ENCODE measurements around the gene IRF8.

Gene IRF8

DNA sequence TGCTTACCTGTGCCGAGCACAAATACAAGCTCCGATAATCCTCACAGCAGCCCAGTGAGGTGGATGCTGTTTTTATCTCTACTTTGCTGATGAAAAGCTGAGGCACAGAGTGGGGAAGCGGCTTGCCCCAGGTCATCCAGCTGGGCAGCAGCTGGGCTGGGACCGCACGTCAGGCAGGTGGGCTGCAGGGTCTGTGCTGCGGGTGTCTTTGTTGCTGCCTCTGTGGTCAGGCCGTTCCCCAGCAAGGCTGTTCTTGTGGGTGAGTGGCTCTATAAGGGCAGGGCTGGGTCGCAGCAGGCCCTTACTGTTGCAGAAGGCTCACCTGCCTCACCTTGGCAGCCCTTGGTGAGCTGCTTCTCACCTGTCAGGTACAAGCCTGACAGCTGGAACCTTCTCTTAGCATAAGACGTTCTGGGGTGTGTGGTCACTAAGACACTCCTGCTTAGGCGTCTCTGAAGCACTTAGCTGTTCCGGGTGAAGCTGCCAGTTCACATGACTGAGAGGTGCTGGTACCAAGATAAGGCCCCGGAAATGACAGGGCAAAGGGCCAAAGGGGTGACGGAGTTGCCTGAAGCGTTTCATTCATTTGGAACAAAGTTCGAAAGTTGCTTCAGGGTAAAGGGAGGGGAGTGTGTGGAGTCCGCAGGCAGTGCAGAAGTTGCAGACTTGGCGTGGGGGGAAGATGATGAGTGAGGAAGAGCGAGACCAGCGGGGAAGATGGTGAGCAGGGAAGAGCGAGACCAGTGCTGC, 17.4 kb downstream of the IRF8 start:
- H3K4me3 ChIP-seq (ENCODE audit: low read length, poor library complexity, severe bottlenecking) = no peak overlapping the region
- TF ChIP-seq CTCF (conservative IDR thresholded peaks at IDR 0.05; ENCODE audit: low read length) = no peak
- no peak for TF ChIP-seq EZH2phosphoT487 (IDR thresholded peaks at IDR 0.05; ENCODE audit: borderline replicate concordance)
- no peaks in the 10 kb centered on the region for H3K36me3 ChIP-seq (ENCODE audit: insufficient read depth, low read length)
- no peaks in the 10 kb centered on the region for H3K79me2 ChIP-seq (ENCODE audit: insufficient read depth, low read length)
- H3F3A ChIP-seq (ENCODE audit: low read depth) = no peaks in the 10 kb centered on the region
- H3K27me3 ChIP-seq (ENCODE audit: insufficient read depth, low read length, poor library complexity, severe bottlenecking) = no peaks in the 10 kb centered on the region
- no peak overlapping the region for H3K9ac ChIP-seq (ENCODE audit: low read depth, low read length, poor library complexity, severe bottlenecking)
- H2AFZ ChIP-seq (ENCODE audit: low read length) = no peak overlapping the region
- H3K9me2 ChIP-seq (replicated peaks; ENCODE audit: low read depth, low read length) = no peaks in the 10 kb centered on the region
- no peak overlapping the region for H3K4me2 ChIP-seq (ENCODE audit: low read depth, low read length, poor library complexity, severe bottlenecking)
- H3K9me3 ChIP-seq (ENCODE audit: insufficient read depth, low read depth, low read length) = no peaks in the 10 kb centered on the region
- H3K4me1 ChIP-seq (ENCODE audit: insufficient read depth, low read length, poor library complexity, severe bottlenecking) = no peaks in the 10 kb centered on the region
- no peaks in the 10 kb centered on the region for H4K20me1 ChIP-seq (ENCODE audit: insufficient read depth, low read length, poor library complexity, severe bottlenecking)

DNA sequence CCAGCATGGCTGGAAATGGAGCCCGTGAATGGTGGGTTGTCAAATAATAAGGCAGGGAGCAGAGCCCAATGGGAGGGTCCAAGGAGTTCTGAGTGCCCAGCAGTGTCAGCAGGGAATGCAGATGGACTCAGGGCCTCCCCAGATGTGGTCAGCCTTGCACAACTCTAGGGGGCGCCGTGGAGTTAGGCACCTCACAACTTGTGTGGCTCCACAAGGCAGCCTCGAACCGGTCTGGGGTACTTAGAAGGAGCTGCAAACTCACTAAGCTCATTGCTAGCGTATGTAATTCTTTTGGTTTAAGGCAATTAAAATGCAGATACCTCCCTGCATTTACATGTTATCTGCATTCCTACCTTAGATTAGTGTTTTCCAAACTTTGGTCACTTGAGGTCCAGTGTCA, 18.1 kb downstream of the IRF8 start:
- Histone ChIP-seq H3F3A (ENCODE audit: low read depth) (no peaks in the 10 kb centered on the region), H3K9me3 (ENCODE audit: insufficient read depth, low read depth, low read length) (no peaks in the 10 kb centered on the region), H4K20me1 (ENCODE audit: insufficient read depth, low read length, poor library complexity, severe bottlenecking) (no peaks in the 10 kb centered on the region), H3K36me3 (ENCODE audit: insufficient read depth, low read length) (no peaks in the 10 kb centered on the region), H2AFZ (ENCODE audit: low read length) (no peak overlapping the region), H3K79me2 (ENCODE audit: insufficient read depth, low read length) (no peaks in the 10 kb centered on the region), H3K9me2 (replicated peaks; ENCODE audit: low read depth, low read length) (no peaks in the 10 kb centered on the region), H3K4me3 (ENCODE audit: low read length, poor library complexity, severe bottlenecking) (no peak overlapping the region), H3K4me1 (ENCODE audit: insufficient read depth, low read length, poor library complexity, severe bottlenecking) (no peaks in the 10 kb centered on the region), H3K4me2 (ENCODE audit: low read depth, low read length, poor library complexity, severe bottlenecking) (no peak overlapping the region), H3K27me3 (ENCODE audit: insufficient read depth, low read length, poor library complexity, severe bottlenecking) (no peaks in the 10 kb centered on the region), H3K9ac (ENCODE audit: low read depth, low read length, poor library complexity, severe bottlenecking) (no peak overlapping the region)
- peak; percentile 41; the same call in 1 of the 2 replicates for TF ChIP-seq CTCF (conservative IDR thresholded peaks at IDR 0.05; ENCODE audit: low read length)
- TF ChIP-seq EZH2phosphoT487 (IDR thresholded peaks at IDR 0.05; ENCODE audit: borderline replicate concordance) = no peak

DNA sequence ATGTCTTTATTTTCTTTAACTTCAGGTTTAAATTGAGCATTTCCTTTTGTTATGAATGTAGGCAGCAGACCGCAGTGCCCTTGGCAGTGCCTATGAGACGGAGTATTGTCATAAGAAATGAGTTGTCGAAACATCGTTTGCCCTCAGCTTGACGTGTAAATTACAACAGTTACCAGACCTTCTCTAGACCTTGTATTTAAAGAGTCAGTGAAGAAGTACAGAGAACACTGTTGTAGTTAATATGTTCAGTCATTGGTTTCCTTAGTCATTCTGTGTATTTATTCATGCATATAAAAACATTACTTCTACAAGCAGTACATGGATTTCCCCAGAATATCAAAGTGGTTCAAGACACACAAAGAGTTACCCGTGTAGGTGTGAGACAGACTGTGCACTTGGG, 19.0 kb downstream of the IRF8 start:
- no peaks in the 10 kb centered on the region for H3K27me3 ChIP-seq (ENCODE audit: insufficient read depth, low read length, poor library complexity, severe bottlenecking)
- H2AFZ ChIP-seq (ENCODE audit: low read length) = no peak overlapping the region
- H3K4me1 ChIP-seq (ENCODE audit: insufficient read depth, low read length, poor library complexity, severe bottlenecking) = no peaks in the 10 kb centered on the region
- H3K9ac ChIP-seq (ENCODE audit: low read depth, low read length, poor library complexity, severe bottlenecking) = no peak overlapping the region
- no peaks in the 10 kb centered on the region for H3F3A ChIP-seq (ENCODE audit: low read depth)
- H3K36me3 ChIP-seq (ENCODE audit: insufficient read depth, low read length) = no peaks in the 10 kb centered on the region
- H3K79me2 ChIP-seq (ENCODE audit: insufficient read depth, low read length) = no peaks in the 10 kb centered on the region
- TF ChIP-seq CTCF (conservative IDR thresholded peaks at IDR 0.05; ENCODE audit: low read length) = no peak
- TF ChIP-seq EZH2phosphoT487 (IDR thresholded peaks at IDR 0.05; ENCODE audit: borderline replicate concordance) = no peak
- no peaks in the 10 kb centered on the region for H4K20me1 ChIP-seq (ENCODE audit: insufficient read depth, low read length, poor library complexity, severe bottlenecking)
- no peaks in the 10 kb centered on the region for H3K9me2 ChIP-seq (replicated peaks; ENCODE audit: low read depth, low read length)
- H3K4me2 ChIP-seq (ENCODE audit: low read depth, low read length, poor library complexity, severe bottlenecking) = no peak overlapping the region
- no peak overlapping the region for H3K4me3 ChIP-seq (ENCODE audit: low read length, poor library complexity, severe bottlenecking)
- no peaks in the 10 kb centered on the region for H3K9me3 ChIP-seq (ENCODE audit: insufficient read depth, low read depth, low read length)
